Fibroblast of skin of right quadriceps (primary cell): ENCODE data around the gene MBOAT1.
A peak's percentile ranks its signal among the peaks of the same experiment; 100 is the strongest.

Source experiments
- DNase-seq: peaks from one replicate; pipeline ENCODE4 v3.0.0-alpha.2; 2013

The MBOAT1 gene

GRCh38 chr6:20233007-20233730 lies 20.9 kb upstream of the MBOAT1 start:
- DNase-seq, result no peak

GRCh38 chr6:20232188-20232587 lies 19.9 kb upstream of the MBOAT1 start:
- no peak for DNase-seq

GRCh38 chr6:20230401-20231119 lies 18.3 kb upstream of the MBOAT1 start:
- no peak for DNase-seq

GRCh38 chr6:20229881-20230280 lies 17.6 kb upstream of the MBOAT1 start:
- no peak for DNase-seq

- no peak for DNase-seq
Measured at GRCh38 chr6:20227350-20227749, 15.1 kb upstream of the MBOAT1 start.

- no peak for DNase-seq
Measured at GRCh38 chr6:20223141-20223540, 10.9 kb upstream of the MBOAT1 start.

GRCh38 chr6:20221421-20221820 lies 9.2 kb upstream of the MBOAT1 start:
- DNase-seq, result no peak

- no peak for DNase-seq
Measured at GRCh38 chr6:20220359-20220758, 8.1 kb upstream of the MBOAT1 start.

GRCh38 chr6:20217891-20218290 lies 5.6 kb upstream of the MBOAT1 start:
- no peak for DNase-seq

GRCh38 chr6:20217324-20217855 lies 5.1 kb upstream of the MBOAT1 start:
- no peak for DNase-seq

- no peak for DNase-seq
Measured at GRCh38 chr6:20215310-20215709, 3.0 kb upstream of the MBOAT1 start.

GRCh38 chr6:20213271-20213798 lies 1.1 kb upstream of the MBOAT1 start:
- peak; percentile 6 for DNase-seq

- DNase-seq, result peak; percentile 47
Measured at GRCh38 chr6:20211941-20212391, 303 bp downstream of the MBOAT1 start.

GRCh38 chr6:20211037-20211940 lies 980 bp downstream of the MBOAT1 start:
- DNase-seq, result no peak

GRCh38 chr6:20210158-20210557 lies 2.1 kb downstream of the MBOAT1 start:
- DNase-seq, result no peak

- no peak for DNase-seq
Measured at GRCh38 chr6:20208687-20209378, 3.4 kb downstream of the MBOAT1 start.

- DNase-seq, result no peak
Measured at GRCh38 chr6:20207088-20207418, 5.2 kb downstream of the MBOAT1 start.

GRCh38 chr6:20205722-20206161 lies 6.5 kb downstream of the MBOAT1 start:
- DNase-seq, result no peak

GRCh38 chr6:20204512-20204894 lies 7.8 kb downstream of the MBOAT1 start:
- DNase-seq, result no peak

GRCh38 chr6:20203561-20204511 lies 8.4 kb downstream of the MBOAT1 start:
- DNase-seq, result no peak

GRCh38 chr6:20202699-20203302 lies 9.5 kb downstream of the MBOAT1 start:
- DNase-seq, result no peak
